Eye (tissue), 1 donor: ENCODE measurements around the gene TAF10.

Experiments
- DNase-seq: peaks from one replicate; pipeline ENCODE4 v3.0.0-alpha.2; 2015

Gene TAF10

DNA sequence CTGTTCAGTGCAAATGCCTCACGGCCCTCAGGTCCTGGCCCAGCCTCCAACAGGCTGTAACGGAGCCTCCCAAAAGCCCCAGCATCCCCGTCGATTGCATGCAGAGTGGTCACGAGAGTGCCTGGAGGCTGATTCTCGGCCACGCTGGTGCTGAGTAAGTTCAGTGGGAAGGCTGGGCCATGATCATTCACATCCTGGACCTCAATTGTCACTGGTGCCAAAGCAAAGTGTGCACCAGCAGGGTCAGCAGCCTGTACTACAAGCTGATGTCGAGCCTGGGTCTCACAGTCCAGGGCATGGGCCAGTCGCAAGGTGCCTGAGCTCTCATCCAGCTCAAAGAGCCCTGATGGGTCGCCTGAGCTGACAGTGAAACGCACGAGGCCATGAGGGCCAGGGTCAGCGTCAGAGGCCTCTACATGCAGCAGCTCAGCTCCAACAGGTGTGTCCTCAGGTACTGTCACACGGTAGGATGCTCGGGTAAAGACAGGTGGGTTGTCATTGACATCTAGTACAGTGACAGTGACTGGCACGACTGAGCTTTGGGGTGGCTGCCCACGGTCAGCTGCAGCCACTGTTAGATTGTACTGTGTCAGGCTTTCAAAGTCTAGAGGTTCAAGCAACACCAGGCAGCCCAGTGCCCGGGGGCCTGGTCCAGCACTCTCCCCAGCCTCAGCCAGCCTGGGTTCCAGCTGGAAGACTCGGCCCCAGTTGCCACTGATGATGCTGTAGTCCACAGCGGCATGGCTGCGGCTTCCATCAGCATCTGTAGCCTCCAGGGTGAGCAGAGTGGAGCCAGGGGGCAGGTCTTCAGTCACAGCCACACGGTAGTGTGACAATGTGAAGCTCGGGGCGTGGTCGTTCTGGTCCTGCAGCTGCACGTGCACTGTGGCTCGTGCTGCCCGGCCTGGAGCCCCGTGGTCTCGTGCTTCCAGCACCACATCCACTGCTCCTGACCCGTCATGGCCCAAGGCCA lies 11.7 kb upstream of the TAF10 start:
- DNase-seq = no peak

DNA sequence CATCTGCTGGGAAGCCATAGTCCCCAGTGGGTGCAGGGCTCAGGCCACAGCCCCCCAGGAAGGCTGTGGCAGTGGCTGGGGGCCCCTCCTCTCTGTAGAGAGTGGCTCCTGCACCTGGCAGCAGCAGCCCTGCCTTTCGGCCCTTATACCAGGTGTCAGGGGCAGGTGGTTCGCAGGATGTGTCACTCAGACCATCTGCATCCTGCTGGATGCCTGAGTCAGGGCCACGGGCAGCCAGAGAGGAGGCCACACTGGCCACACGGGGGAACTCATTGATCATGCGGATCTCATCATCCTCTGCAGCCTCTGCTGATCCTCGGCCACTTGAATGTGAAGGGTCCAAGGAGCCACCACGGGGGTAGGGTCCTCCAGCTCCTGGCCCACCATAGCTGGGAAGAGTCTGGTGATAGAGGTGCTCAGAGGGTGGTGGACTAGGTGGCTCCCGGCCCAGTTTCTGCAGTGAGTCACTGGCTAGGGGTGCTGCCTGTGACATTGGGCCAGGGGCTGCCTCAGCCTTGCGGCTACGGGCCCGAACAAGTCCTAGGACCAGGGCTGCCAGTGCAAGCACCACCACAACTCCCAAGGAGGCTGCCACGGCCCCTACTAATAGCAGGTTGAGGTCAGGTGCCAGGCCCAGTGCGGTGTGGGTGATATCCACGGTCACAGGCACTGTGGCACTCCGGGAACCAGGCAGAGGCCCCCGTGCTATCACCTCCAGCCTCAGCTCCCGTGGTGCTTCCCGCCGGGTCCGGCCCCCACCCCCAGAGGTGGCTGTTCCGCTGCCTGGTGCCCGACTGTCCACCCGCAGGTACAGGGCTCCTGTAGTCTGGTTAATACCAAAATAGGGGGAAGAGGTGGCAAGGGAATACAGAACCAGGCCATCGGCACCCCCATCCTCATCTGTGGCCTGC lies 10.5 kb upstream of the TAF10 start:
- no peak for DNase-seq

DNA sequence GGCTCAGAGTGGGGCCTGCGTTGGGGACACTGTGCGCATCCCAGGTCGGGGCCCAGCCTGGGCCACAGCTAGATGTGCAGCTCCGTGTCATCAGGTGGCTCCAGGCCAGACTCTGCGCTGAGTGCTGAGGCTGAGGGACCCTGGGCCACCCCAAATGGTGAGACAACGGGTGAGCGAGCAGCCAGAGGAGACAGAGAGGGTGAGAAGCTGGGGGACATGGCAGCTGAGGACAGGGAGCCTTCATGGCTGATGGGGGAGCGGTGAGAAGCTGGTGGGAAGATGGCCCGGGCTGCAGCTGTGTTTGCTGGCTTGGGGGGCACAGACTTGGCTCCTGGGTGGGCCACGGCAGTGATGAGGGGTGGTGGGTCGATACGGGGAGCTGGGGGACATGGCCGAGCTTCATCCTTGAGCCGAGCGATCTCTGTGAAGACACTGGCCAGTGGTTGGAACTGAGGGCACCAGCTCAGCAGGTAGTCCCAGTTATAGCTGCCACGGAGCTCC lies 9.7 kb upstream of the TAF10 start:
- DNase-seq = no peak

GRCh38 chr11:6620636-6621035 lies 8.6 kb upstream of the TAF10 start:
- no peak for DNase-seq

DNA sequence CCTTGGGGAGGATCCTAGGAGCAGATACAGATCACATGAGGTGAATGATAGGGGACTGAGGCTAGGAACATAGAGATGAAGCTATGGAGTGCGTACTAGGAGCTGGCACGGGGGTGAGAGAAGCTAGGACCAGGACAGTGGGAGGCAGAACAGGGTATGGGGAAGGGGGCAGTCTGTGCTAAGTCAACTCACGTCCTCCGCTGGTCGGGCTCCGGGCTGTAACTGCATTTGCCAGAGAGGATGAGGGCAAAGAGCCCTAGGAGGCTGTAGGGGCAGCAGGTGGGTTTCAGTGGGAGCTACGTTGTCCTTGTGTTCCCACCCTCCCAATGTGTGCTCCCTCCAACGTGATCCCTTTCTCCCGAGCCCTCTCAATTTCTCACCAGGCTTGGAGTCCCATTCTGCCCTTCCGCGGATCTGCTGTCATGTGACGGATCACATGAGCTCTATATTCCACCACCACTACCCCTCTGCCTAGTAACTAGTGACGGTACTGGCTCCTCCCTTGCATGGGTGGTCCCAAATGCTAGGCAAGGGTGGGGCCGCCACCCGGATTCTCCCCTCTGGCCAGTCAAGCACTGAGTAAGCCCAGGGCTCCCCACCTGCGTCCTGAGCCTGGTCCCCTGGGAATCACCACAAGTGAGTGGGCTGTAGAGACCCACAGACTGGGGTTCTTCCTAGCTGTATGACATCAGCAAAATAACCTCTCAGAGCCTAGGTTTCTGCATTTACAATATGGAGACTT lies 7.2 kb upstream of the TAF10 start, which contains the start of gene TPP1:
TSS of gene TPP1 (minus strand) at position 419 of the 742 bp plus-strand sequence. CDS start at position 397, 22 bp downstream.
- peak; percentile 99 for DNase-seq

GRCh38 chr11:6618117-6619003 lies 6.3 kb upstream of the TAF10 start:
- peak; percentile 51 for DNase-seq

- DNase-seq = no peak
These were observed 5.3 kb upstream of the TAF10 start for GRCh38 chr11:6617315-6617781.

DNA sequence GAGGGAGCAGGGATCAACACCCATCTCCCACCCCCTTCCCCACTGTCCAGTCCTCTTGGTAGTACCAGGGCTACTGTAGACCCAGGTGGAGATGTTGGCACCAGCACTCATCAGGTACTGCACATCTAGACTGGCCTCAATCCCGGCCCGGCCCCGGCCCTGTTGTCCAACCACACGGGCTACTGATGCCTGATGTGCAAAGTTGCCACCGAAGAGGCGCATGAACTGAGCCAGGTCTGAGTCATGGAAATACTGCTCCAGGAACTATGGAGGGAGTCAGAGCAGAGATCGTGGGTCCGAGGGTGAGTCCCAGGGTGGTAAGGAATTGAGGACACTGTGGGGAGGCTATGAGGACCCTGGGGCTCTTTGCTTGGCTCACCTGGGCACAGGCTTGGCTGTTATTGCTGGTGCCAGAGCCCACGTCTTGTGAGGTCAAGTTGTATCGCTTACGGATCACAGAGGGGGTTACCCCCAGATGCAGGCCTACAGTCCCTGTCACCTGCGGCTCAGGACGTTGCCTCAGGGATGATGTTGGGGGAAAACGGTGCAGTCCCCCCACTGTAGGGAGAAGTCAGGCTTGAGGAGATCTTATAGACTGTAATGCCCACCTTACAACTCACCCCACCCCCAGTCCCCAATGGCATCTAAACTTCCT lies 4.7 kb upstream of the TAF10 start:
- DNase-seq = no peak

DNA sequence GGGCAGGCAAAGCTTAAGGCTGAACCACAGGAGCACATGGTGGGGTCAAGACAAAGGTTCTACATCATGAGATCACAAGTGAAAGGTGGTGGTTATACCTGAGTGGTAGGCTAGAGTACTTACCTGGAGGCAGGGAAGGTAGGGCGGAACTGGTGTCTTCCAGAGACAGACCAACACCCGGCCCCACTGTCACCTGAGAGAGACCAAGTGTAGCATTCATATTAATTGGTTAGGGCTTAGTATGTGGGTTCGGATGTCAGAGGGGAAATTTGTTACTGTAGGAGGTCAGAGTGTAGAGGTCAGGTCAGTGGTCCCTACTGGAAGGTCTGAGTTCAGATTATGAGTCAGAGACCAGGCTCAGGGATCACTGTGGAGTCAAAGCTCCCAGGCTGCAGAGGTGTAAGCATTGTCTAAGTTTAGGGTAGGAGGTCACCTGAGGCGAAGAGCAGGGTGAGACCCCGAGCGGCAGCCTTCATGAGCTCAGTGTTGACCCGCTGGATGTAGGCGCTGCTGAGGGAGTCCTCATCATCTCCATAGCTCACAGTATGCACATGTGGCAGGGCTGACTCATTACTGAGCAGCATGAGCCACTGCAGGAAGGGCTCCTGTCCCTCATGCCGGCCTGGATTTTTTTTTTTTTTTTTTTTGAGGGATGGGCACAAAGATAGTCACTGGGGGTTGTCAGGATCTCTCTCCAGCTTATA lies 4.0 kb upstream of the TAF10 start:
- DNase-seq = no peak

GRCh38 chr11:6615046-6615445 lies 3.0 kb upstream of the TAF10 start:
- DNase-seq = no peak

DNA sequence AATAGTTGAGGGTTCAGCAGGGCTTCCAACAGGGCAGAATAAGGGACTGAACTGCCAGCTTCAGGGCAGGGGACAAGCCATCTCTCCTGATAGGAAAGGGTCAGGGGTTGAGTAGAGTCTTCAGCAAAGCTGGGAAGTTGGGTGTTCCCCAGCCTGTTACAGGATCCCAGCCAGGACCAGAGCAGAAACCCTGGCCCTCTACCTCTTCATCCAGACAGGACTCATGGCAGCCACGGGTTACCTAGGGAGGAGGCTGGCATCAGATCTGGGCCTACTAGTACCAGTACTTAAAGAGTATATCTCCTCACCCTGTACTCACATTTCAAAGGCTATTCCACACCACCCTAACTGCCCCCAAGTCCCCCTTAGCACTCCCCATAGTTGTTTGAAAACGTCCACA lies 2.4 kb upstream of the TAF10 start:
- DNase-seq = no peak

- DNase-seq = no peak
These were observed 1.5 kb upstream of the TAF10 start for GRCh38 chr11:6613496-6613895.

GRCh38 chr11:6611963-6612212 lies 128 bp downstream of the TAF10 start:
- DNase-seq = peak; percentile 59

DNA sequence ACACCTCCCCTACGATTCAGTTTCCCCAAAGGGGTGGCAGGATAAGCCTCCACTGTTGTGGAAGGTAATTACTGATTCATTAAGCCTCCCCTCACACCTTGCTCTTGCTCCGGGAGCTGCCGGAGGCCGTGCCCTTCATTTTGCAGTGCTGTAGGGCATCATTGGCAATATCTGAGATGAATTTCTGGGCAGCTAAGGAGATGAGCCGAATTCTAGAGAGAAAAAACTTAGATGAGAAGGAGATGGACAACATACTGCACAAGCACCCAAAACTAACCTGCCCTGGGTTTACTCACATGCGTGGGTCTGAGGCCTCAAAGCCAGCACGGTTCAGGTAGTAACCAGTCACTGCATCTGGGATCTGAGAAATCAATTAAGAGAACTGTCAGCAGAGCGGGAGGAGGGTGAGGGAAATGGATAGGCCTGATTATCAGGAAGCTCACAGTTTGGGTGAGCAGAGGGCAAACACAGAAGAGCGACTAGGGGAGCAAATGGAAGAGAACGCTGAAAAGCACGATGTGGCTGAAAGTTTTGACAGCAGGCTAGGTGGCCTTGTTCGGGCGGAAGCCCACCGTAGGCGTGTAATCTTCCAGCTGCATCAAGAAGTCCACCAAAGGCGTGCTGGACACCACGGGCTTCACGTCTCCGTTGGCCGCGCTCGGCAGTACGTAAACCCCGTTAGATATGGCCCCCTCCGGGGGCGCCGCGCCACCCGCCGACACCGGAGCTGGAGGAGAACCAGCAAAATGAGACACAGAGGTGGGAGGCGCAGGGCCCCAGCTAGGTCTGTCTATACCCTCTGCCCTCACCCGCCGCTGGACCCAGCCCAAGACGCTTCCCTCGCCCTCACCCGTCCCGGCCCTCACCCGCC lies 689 bp downstream of the TAF10 start:
- no peak for DNase-seq

DNA sequence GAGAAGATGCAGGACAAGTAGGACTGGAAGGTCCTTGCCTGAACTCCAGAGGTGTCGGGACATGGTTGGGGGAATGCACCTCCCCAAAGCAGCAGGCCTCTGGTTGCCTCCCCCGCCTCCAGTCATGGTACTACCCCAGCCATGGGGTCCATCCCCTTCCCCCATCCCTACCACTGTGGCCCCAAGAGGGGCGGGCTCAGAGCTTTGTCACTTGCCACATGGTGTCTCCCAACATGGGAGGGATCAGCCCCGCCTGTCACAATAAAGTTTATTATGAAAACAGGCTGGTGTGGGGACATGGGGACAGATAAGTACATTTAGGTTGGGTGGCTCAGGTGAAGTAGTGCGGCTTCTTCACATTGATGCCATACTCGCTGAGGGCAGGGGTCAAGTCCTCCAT lies 1.4 kb downstream of the TAF10 start:
- no peak for DNase-seq

DNA sequence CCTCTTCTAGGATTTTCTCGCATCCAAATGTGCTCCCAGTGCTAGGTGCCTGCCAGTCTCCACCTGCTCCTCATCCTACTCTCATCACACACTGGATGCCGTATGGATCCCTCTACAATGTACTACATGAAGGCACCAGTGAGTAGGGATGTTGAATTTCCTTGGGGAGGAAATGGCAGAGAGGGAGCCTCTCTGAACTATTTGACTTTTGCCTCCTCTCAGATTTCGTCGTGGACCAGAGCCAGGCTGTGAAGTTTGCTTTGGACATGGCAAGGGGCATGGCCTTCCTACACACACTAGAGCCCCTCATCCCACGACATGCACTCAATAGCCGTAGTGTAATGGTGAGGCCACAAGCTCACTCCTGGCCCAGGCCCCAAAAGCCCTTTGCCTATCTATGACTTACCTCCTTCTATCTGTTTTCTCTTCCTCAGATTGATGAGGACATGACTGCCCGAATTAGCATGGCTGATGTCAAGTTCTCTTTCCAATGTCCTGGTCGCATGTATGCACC lies 2.5 kb downstream of the TAF10 start:
- DNase-seq = no peak

DNA sequence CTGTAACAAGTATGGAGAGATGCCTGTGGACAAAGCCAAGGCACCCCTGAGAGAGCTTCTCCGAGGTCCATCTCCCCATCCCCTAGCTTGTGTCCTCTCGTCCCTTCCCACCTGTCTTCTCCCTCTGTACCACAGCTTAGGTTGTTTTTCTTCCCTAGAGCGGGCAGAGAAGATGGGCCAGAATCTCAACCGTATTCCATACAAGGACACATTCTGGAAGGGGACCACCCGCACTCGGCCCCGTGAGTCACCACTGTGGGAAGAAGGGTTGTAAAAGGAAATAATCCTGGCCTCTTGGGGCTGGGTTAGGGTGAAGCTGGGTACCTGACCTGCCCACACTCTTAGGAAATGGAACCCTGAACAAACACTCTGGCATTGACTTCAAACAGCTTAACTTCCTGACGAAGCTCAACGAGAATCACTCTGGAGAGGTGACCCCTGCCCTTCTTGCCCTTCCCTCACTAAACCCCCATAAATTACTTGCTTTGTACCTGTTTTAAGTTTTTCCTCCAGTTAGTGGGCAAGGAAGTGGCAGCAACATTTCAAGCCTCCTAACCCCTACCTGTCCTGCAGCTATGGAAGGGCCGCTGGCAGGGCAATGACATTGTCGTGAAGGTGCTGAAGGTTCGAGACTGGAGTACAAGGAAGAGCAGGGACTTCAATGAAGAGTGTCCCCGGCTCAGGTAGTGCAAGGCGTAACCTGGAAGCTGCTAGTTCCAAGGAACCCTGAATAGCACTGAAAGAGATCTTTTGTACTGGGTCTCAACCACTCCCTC lies 3.1 kb downstream of the TAF10 start:
- no peak for DNase-seq

- DNase-seq = no peak
These were observed 4.0 kb downstream of the TAF10 start for GRCh38 chr11:6608011-6608410.
